HCT116 (cell line): Measurements from ENCODE around the gene IL6R. TPM values are rescaled to one million over a fixed set of nuclear protein-coding genes. Genes with fewer than 3 reads are reported as not detected.

Source experiments
- ATAC-seq: fragments of 200-7000 bp; cut with Tn5 transposase; 2 replicates; pipeline ENCODE4 v1.9.1; 2020; ENCODE audit warnings: mild to moderate bottlenecking, moderate library complexity
- BruUV-seq: library from RNA; stranded (reverse); fragments of 400-500 nt; replicated peaks from 2 replicates; lab custom pipeline; 2021; lab: Mats Ljungman, UMichigan
- CTCF ChIA-PET: fragments of 300-600 bp; sonication (Branson Sonifier 250); formaldehyde crosslinking; loops from one replicate; lab custom pipeline; 2021; ENCODE audit warnings: antibody characterized with exemption; lab: Charles Lee
- POLR2A ChIA-PET: fragments of 300-600, 350-600 bp; sonication (Branson Sonifier 250); formaldehyde crosslinking; loops from one replicate; lab custom pipeline; 2021; ENCODE audit warnings: antibody characterized with exemption; lab: Charles Lee
- RAD21 ChIA-PET, 2 experiments: fragments of 300-600 bp; sonication (Branson Sonifier 250); formaldehyde crosslinking; loops; one replicate each; lab custom pipeline; 2023; ENCODE audit warnings: low total read pairs in 2 of 2; ENCODE audit not compliant: uncharacterized antibody in 2 of 2, unreplicated experiment in 2 of 2, low non-redundant PET in 1 of 2; lab: Charles Lee
- DNase-seq: peaks from one replicate; pipeline ENCODE4 v3.0.0-alpha.2; 2010; ENCODE audit warnings: low read depth, low spot score
- H2AFZ ChIP-seq: fragments of 200-600 bp; shearing (Covaris generic), sonication (generic); 2 replicates; pipeline ENCODE4 v1.6.1; 2017; ENCODE audit warnings: low read depth, mixed run types, mixed read lengths, antibody characterized with exemption, low read length; ENCODE audit not compliant: poor library complexity, severe bottlenecking
- H3K27ac ChIP-seq: 2 replicates; pipeline ENCODE4 v1.5.1; 2012; ENCODE audit warnings: low read depth, low read length
- H3K27me3 ChIP-seq: fragments of 200-600 bp; sonication (generic); 2 replicates; pipeline ENCODE4 v1.6.1; 2016; ENCODE audit warnings: mixed run types, low read length, mixed read lengths; ENCODE audit not compliant: insufficient read depth
- H3K36me3 ChIP-seq, 2 experiments: fragments of 200-500 bp in 1 of 2; fragments of 200-600 bp in 1 of 2; sonication (Bioruptor generic) in 1 of 2; sonication (generic) in 1 of 2; 2 replicates each; pipeline versions ENCODE4 v1.5.1 to v1.6.1; 2014 to 2016; ENCODE audit warnings: low read length in 2 of 2, inconsistent platforms in 1 of 2, mixed read lengths in 1 of 2, mixed run types in 1 of 2; ENCODE audit not compliant: insufficient read depth in 2 of 2, control insufficient read depth in 1 of 2
- H3K4me1 ChIP-seq, 2 experiments: fragments of 200-600 bp in 1 of 2; sonication (generic) in 1 of 2; 2 replicates each; pipeline versions ENCODE4 v1.5.1 to v1.6.1; 2012 to 2017; ENCODE audit warnings: low read length in 2 of 2, inconsistent platforms in 1 of 2, mild to moderate bottlenecking in 1 of 2, mixed read lengths in 1 of 2, mixed run types in 1 of 2, moderate library complexity in 1 of 2; ENCODE audit not compliant: insufficient read depth in 2 of 2, control insufficient read depth in 1 of 2
- H3K4me2 ChIP-seq: fragments of 200-600 bp; sonication (generic); 2 replicates; pipeline ENCODE4 v1.6.1; 2017; ENCODE audit warnings: mixed run types, low read length, mixed read lengths
- H3K4me3 ChIP-seq, 2 experiments: fragments of 200-600 bp in 1 of 2; sonication (generic) in 1 of 2; replicated peaks in 1 of 2; 2 replicates each; pipeline ENCODE4 v1.5.1; 2011 to 2016; ENCODE audit warnings: low read length in 2 of 2, control low read depth in 1 of 2, low read depth in 1 of 2, mild to moderate bottlenecking in 1 of 2, mixed read lengths in 1 of 2, mixed run types in 1 of 2
- H3K79me2 ChIP-seq: fragments of 200-600 bp; sonication (generic); 2 replicates; pipeline ENCODE4 v1.6.1; 2017; ENCODE audit warnings: mild to moderate bottlenecking, mixed run types, low read length, moderate library complexity, mixed read lengths; ENCODE audit not compliant: insufficient read depth
- H3K9ac ChIP-seq: fragments of 200-600 bp; sonication (generic); 2 replicates; pipeline ENCODE4 v1.6.1; 2016; ENCODE audit warnings: low read length, mixed read lengths
- H3K9me2 ChIP-seq: fragments of 200-600 bp; sonication (generic), shearing (Covaris generic); 2 replicates; pipeline ENCODE4 v1.6.1; 2017; ENCODE audit warnings: mixed run types, mild to moderate bottlenecking, moderate library complexity; ENCODE audit not compliant: insufficient read depth
- H3K9me3 ChIP-seq, 2 experiments: fragments of 200-500 bp in 1 of 2; fragments of 200-600 bp in 1 of 2; sonication (Bioruptor generic) in 1 of 2; sonication (generic) in 1 of 2; 2 replicates each; pipeline ENCODE4 v1.6.1; 2014 to 2017; ENCODE audit warnings: low read length in 2 of 2, mixed read lengths in 2 of 2, inconsistent platforms in 1 of 2, low read depth in 1 of 2, mild to moderate bottlenecking in 1 of 2, mixed run types in 1 of 2, moderate library complexity in 1 of 2; ENCODE audit not compliant: control insufficient read depth in 1 of 2, insufficient read depth in 1 of 2
- H4K20me1 ChIP-seq: fragments of 200-600 bp; sonication (generic), shearing (Covaris generic); 2 replicates; pipeline ENCODE4 v1.6.1; 2017; ENCODE audit warnings: mixed run types, mild to moderate bottlenecking, moderate library complexity; ENCODE audit not compliant: insufficient read depth
- CBX3 ChIP-seq: IDR thresholded peaks from 2 replicates; pipeline ENCODE4 v1.6.1; 2012; ENCODE audit warnings: low read depth
- EGR1 ChIP-seq: IDR thresholded peaks from 2 replicates; pipeline ENCODE4 v1.6.1; 2012; ENCODE audit warnings: low read depth
- EZH2 ChIP-seq: fragments of 200-600 bp; sonication (generic); IDR thresholded peaks from 2 replicates; pipeline ENCODE4 v1.6.1; 2017; ENCODE audit warnings: antibody characterized with exemption, mixed run types
- EZH2phosphoT487 ChIP-seq: fragments of 200-600 bp; IDR thresholded peaks from 2 replicates; pipeline ENCODE4 v1.6.1; 2018; ENCODE audit warnings: antibody characterized with exemption, borderline replicate concordance
- FOSL1 ChIP-seq: IDR thresholded peaks from 2 replicates; pipeline ENCODE4 v1.6.1; 2012; ENCODE audit warnings: low read depth
- POLR2A ChIP-seq: IDR thresholded peaks from 2 replicates; pipeline ENCODE4 v1.7.0; 2011; ENCODE audit warnings: borderline replicate concordance; ENCODE audit not compliant: insufficient read depth, insufficient read length; ENCODE audit errors: extremely low read depth
- POLR2AphosphoS5 ChIP-seq: IDR thresholded peaks from 2 replicates; pipeline ENCODE4 v1.6.1; 2011; ENCODE audit warnings: mild to moderate bottlenecking, low read depth, low read length, moderate library complexity
- RAD21 ChIP-seq: IDR thresholded peaks from 2 replicates; pipeline ENCODE4 v1.6.1; 2012; ENCODE audit warnings: low read depth, mild to moderate bottlenecking
- SIN3A ChIP-seq: IDR thresholded peaks from 2 replicates; pipeline ENCODE4 v1.6.1; 2012; ENCODE audit warnings: low read depth
- SRF ChIP-seq: IDR thresholded peaks from 2 replicates; pipeline ENCODE4 v1.6.1; 2012; ENCODE audit warnings: low read depth
- YY1 ChIP-seq: IDR thresholded peaks from 2 replicates; pipeline ENCODE4 v1.6.1; 2011; ENCODE audit warnings: low read length, low read depth, moderate library complexity, mild to moderate bottlenecking; ENCODE audit not compliant: insufficient replicate concordance; ENCODE audit errors: extremely low read depth
- intact Hi-C: fragments of 100-400 bp; cut with micrococcal nuclease; formaldehyde crosslinking; loops from 2 replicates; pipeline ENCODE4 v1.10.0; 2022
- total RNA-seq: library from RNA; stranded (reverse); gene quantifications from one replicate; pipeline ENCODE4 v1.2.1, GENCODE V29; 2021; ENCODE audit not compliant: unreplicated experiment
- TF ChIP-seq, protein P1 (sequence below): IDR thresholded peaks from 2 replicates; pipeline ENCODE4 v1.6.1; 2012
- TF ChIP-seq, protein P2 (sequence below): IDR thresholded peaks from 2 replicates; pipeline ENCODE4 v1.6.1; 2012; ENCODE audit warnings: low read depth
- TF ChIP-seq, protein P3 (sequence below): IDR thresholded peaks from 2 replicates; pipeline ENCODE4 v1.6.1; 2011; ENCODE audit warnings: mild to moderate bottlenecking, low read length, moderate library complexity; ENCODE audit not compliant: insufficient replicate concordance; ENCODE audit errors: extremely low read depth

Gene IL6R
- total RNA-seq, 1 experiment from 2014 or later = 6.8 TPM

DNA sequence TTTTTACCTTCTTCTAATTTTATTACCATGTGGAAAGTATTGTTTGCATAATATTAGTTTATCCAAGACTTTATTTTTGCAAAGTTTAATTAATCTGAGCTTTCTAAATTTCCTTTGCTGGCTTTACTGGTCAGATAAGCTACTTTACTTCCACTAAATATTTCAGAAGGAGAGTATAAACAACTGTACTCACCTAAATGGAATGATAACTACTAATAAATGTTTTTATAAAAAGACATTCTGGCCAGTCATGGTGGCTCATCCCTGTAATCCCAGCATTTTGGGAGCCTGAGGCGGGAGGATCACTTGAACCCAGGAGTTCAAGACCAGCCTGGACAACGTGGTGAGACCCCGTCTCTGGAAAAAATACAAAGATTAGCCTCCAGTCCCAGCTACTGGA is 43.8 kb upstream of the IL6R start:
- Histone ChIP-seq H3K36me3 (no peaks in the 10 kb centered on the region), H3K9me3 (no peaks in the 10 kb centered on the region), H4K20me1 (no peaks in the 10 kb centered on the region), H3K27me3 (no peaks in the 10 kb centered on the region), H3K4me2 (no peak overlapping the region), H3K4me1 (no peaks in the 10 kb centered on the region), H3K79me2 (no peaks in the 10 kb centered on the region), H3K4me3 (no peak overlapping the region), H3K27ac (no peak overlapping the region), H3K9ac (no peak overlapping the region), H2AFZ (no peak overlapping the region), H3K9me2 (no peaks in the 10 kb centered on the region)
- ChIA-PET POLR2A (interaction anchor here (0.6 kb wide), 1 partner anchor 98 kb away, joined by 4 read pairs; no protein-coding TSS in a partner anchor), CTCF (interaction anchor here (1.0 kb wide), 1 partner anchor 7 kb away, joined by 3 read pairs; no protein-coding TSS in a partner anchor), RAD21 (no interaction called here)
- TF ChIP-seq EZH2 = no peak
- no peak for TF ChIP-seq POLR2A
- TF ChIP-seq, protein P1, sequence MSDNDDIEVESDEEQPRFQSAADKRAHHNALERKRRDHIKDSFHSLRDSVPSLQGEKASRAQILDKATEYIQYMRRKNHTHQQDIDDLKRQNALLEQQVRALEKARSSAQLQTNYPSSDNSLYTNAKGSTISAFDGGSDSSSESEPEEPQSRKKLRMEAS = no peak
- TF ChIP-seq CBX3 = no peak
- no peak for TF ChIP-seq RAD21
- no peak for TF ChIP-seq POLR2AphosphoS5
- TF ChIP-seq, protein P2, sequence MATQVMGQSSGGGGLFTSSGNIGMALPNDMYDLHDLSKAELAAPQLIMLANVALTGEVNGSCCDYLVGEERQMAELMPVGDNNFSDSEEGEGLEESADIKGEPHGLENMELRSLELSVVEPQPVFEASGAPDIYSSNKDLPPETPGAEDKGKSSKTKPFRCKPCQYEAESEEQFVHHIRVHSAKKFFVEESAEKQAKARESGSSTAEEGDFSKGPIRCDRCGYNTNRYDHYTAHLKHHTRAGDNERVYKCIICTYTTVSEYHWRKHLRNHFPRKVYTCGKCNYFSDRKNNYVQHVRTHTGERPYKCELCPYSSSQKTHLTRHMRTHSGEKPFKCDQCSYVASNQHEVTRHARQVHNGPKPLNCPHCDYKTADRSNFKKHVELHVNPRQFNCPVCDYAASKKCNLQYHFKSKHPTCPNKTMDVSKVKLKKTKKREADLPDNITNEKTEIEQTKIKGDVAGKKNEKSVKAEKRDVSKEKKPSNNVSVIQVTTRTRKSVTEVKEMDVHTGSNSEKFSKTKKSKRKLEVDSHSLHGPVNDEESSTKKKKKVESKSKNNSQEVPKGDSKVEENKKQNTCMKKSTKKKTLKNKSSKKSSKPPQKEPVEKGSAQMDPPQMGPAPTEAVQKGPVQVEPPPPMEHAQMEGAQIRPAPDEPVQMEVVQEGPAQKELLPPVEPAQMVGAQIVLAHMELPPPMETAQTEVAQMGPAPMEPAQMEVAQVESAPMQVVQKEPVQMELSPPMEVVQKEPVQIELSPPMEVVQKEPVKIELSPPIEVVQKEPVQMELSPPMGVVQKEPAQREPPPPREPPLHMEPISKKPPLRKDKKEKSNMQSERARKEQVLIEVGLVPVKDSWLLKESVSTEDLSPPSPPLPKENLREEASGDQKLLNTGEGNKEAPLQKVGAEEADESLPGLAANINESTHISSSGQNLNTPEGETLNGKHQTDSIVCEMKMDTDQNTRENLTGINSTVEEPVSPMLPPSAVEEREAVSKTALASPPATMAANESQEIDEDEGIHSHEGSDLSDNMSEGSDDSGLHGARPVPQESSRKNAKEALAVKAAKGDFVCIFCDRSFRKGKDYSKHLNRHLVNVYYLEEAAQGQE = no peak
- no peak for TF ChIP-seq SRF
- TF ChIP-seq EZH2phosphoT487 = no peak
- TF ChIP-seq SIN3A = no peak
- TF ChIP-seq, protein P3, sequence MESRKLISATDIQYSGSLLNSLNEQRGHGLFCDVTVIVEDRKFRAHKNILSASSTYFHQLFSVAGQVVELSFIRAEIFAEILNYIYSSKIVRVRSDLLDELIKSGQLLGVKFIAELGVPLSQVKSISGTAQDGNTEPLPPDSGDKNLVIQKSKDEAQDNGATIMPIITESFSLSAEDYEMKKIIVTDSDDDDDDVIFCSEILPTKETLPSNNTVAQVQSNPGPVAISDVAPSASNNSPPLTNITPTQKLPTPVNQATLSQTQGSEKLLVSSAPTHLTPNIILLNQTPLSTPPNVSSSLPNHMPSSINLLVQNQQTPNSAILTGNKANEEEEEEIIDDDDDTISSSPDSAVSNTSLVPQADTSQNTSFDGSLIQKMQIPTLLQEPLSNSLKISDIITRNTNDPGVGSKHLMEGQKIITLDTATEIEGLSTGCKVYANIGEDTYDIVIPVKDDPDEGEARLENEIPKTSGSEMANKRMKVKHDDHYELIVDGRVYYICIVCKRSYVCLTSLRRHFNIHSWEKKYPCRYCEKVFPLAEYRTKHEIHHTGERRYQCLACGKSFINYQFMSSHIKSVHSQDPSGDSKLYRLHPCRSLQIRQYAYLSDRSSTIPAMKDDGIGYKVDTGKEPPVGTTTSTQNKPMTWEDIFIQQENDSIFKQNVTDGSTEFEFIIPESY = no peak
- TF ChIP-seq FOSL1 = no peak
- no peak for TF ChIP-seq YY1
- TF ChIP-seq EGR1 = no peak
- ATAC-seq = no peak
- intact Hi-C loops = no loop called here
- BruUV-seq = no TSS peak
- DNase-seq = no peak
